Neural cell (in vitro differentiated cells): Measurements from ENCODE around the gene PHF2. TPM values are rescaled to one million over a fixed set of nuclear protein-coding genes. Genes with fewer than 3 reads are reported as not detected.

Source experiments
- H2AFZ ChIP-seq: fragments of 200-600, 300-800 bp; sonication (generic), shearing (Covaris generic); 2 replicates; pipeline ENCODE4 v1.6.0; 2014; ENCODE audit warnings: low read depth, mild to moderate bottlenecking, antibody characterized with exemption, low read length, moderate library complexity
- H3F3A ChIP-seq: fragments of 200-600 bp; shearing (Covaris generic); 2 replicates; pipeline ENCODE4 v1.6.1; 2016; ENCODE audit warnings: mild to moderate bottlenecking, moderate library complexity, mixed read lengths, antibody characterized with exemption, low read length; ENCODE audit not compliant: insufficient read depth, poor library complexity, severe bottlenecking
- H3K27ac ChIP-seq: fragments of 200-600, 300-800 bp; sonication (generic), shearing (Covaris generic); 2 replicates; pipeline ENCODE4 v1.5.1; 2014; ENCODE audit warnings: mild to moderate bottlenecking, low read length, moderate library complexity
- H3K27me3 ChIP-seq: fragments of 300-800, 200-600 bp; sonication (generic), shearing (Covaris generic); 2 replicates; pipeline ENCODE4 v1.6.0; 2014; ENCODE audit warnings: mild to moderate bottlenecking, low read depth, low read length, moderate library complexity; ENCODE audit not compliant: insufficient read depth
- H3K36me3 ChIP-seq: fragments of 300-800, 200-600 bp; sonication (generic), shearing (Covaris generic); 2 replicates; pipeline ENCODE4 v1.5.1; 2014; ENCODE audit warnings: mild to moderate bottlenecking, antibody characterized with exemption, low read length, moderate library complexity; ENCODE audit not compliant: insufficient read depth
- H3K4me2 ChIP-seq: fragments of 300-800, 200-600 bp; sonication (generic), shearing (Covaris generic); 2 replicates; pipeline ENCODE4 v1.6.0; 2014; ENCODE audit warnings: mild to moderate bottlenecking, low read length
- H3K4me3 ChIP-seq: fragments of 300-800, 200-600 bp; sonication (generic), shearing (Covaris generic); 2 replicates; pipeline ENCODE4 v1.5.1; 2014; ENCODE audit warnings: mild to moderate bottlenecking, low read length, moderate library complexity
- H3K79me2 ChIP-seq: fragments of 200-600 bp; shearing (Covaris generic); replicated peaks from 2 replicates; pipeline ENCODE4 v1.6.0; 2014; ENCODE audit warnings: mild to moderate bottlenecking, low read length, moderate library complexity; ENCODE audit not compliant: insufficient read depth
- H3K9ac ChIP-seq: fragments of 300-800, 200-600 bp; sonication (generic), shearing (Covaris generic); 2 replicates; pipeline ENCODE4 v1.6.1; 2016; ENCODE audit warnings: mild to moderate bottlenecking, low read length, mixed read lengths
- H3K9me2 ChIP-seq: fragments of 200-600 bp; shearing (Covaris generic); 2 replicates; pipeline ENCODE4 v1.6.1; 2016; ENCODE audit warnings: mild to moderate bottlenecking, low read length, mixed read lengths; ENCODE audit not compliant: insufficient read depth
- H3K9me3 ChIP-seq: fragments of 200-600, 300-800 bp; sonication (generic), shearing (Covaris generic); 2 replicates; pipeline ENCODE4 v1.6.1; 2016; ENCODE audit warnings: mild to moderate bottlenecking, mixed run types, low read length, moderate library complexity, mixed read lengths
- H4K20me1 ChIP-seq: fragments of 200-600 bp; shearing (Covaris generic); 2 replicates; pipeline ENCODE4 v1.6.1; 2016; ENCODE audit warnings: mild to moderate bottlenecking, mixed run types; ENCODE audit not compliant: insufficient read depth
- CTCF ChIP-seq: fragments of 450-650 bp; IDR thresholded peaks from 2 replicates; pipeline ENCODE4 v1.5.1; 2014; ENCODE audit warnings: antibody characterized with exemption, mild to moderate bottlenecking, moderate library complexity; ENCODE audit not compliant: poor library complexity, severe bottlenecking
- EP300 ChIP-seq: fragments of 450-650 bp; conservative IDR thresholded peaks from 2 replicates; pipeline ENCODE4 v1.6.1; 2014; ENCODE audit warnings: antibody characterized with exemption, mild to moderate bottlenecking, moderate library complexity; ENCODE audit not compliant: poor library complexity, severe bottlenecking
- EZH2 ChIP-seq: fragments of 200-600, 300-800 bp; shearing (Covaris generic), sonication (generic); IDR thresholded peaks from 2 replicates; pipeline ENCODE4 v1.6.1; 2014; ENCODE audit warnings: antibody characterized with exemption, low read length, borderline replicate concordance, mild to moderate bottlenecking; ENCODE audit not compliant: insufficient read depth, poor library complexity, severe bottlenecking
- MXI1 ChIP-seq: fragments of 450-650 bp; conservative IDR thresholded peaks from 2 replicates; pipeline ENCODE4 v1.6.1; 2014; ENCODE audit warnings: antibody characterized with exemption, mild to moderate bottlenecking; ENCODE audit not compliant: poor library complexity, severe bottlenecking
- POLR2AphosphoS5 ChIP-seq: IDR thresholded peaks from 2 replicates; pipeline ENCODE4 v1.6.1; 2012
- RAD21 ChIP-seq: fragments of 450-650 bp; conservative IDR thresholded peaks from 2 replicates; pipeline ENCODE4 v1.6.1; 2014; ENCODE audit warnings: antibody characterized with exemption, mild to moderate bottlenecking, moderate library complexity
- SMC3 ChIP-seq: fragments of 450-650 bp; conservative IDR thresholded peaks from 2 replicates; pipeline ENCODE4 v1.6.1; 2014; ENCODE audit warnings: antibody characterized with exemption, mild to moderate bottlenecking, moderate library complexity; ENCODE audit not compliant: poor library complexity
- TAF1 ChIP-seq: IDR thresholded peaks from 2 replicates; pipeline ENCODE4 v1.6.1; 2012; ENCODE audit warnings: low read depth
- polyA plus RNA-seq: library from polyadenylated mRNA; depleted of rRNA; stranded (reverse); fragments of >200 nt; gene quantifications from 2 replicates; pipeline ENCODE4 v1.2.3, GENCODE V29; 2014
- TF ChIP-seq, protein P1 (sequence below): IDR thresholded peaks from 2 replicates; pipeline ENCODE4 v1.6.1; 2012; ENCODE audit warnings: borderline replicate concordance

PHF2 gene
- polyA plus RNA-seq, 1 donor from 2014 or later = 42.4 TPM

GRCh38 chr9:93549611-93550010 lies 26.8 kb upstream of the PHF2 start:
- no peaks in the 10 kb centered on the region for H3F3A ChIP-seq

DNA sequence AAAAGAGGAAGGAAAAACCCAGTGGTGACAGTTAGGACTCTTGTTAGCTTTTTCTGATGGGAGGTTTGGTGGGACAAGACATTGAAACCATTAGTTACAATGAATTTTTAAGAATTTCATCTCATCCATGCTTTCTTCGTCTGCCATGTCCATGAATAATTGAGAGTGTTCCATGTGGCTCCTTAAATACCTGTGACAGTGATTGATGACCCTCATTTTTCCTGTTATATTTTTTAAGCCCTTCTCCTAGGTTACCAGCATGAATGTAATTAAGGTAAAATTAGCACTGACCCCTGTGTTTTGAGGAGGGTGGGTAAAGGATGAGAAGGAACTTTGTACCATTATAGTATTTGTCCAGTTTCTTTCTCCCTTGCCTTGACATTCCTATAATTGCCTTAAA lies 23.5 kb upstream of the PHF2 start:
- no peak overlapping the region for H3K4me2 ChIP-seq
- H3K36me3 ChIP-seq = peaks cover 7% of the 10 kb centered on the region
- H3K27me3 ChIP-seq = no peaks in the 10 kb centered on the region
- no peak overlapping the region for H3K9ac ChIP-seq
- no peak overlapping the region for H2AFZ ChIP-seq
- no peaks in the 10 kb centered on the region for H3K9me3 ChIP-seq
- H3K9me2 ChIP-seq = no peaks in the 10 kb centered on the region
- H3K27ac ChIP-seq = no peak overlapping the region
- TF ChIP-seq, protein P1, sequence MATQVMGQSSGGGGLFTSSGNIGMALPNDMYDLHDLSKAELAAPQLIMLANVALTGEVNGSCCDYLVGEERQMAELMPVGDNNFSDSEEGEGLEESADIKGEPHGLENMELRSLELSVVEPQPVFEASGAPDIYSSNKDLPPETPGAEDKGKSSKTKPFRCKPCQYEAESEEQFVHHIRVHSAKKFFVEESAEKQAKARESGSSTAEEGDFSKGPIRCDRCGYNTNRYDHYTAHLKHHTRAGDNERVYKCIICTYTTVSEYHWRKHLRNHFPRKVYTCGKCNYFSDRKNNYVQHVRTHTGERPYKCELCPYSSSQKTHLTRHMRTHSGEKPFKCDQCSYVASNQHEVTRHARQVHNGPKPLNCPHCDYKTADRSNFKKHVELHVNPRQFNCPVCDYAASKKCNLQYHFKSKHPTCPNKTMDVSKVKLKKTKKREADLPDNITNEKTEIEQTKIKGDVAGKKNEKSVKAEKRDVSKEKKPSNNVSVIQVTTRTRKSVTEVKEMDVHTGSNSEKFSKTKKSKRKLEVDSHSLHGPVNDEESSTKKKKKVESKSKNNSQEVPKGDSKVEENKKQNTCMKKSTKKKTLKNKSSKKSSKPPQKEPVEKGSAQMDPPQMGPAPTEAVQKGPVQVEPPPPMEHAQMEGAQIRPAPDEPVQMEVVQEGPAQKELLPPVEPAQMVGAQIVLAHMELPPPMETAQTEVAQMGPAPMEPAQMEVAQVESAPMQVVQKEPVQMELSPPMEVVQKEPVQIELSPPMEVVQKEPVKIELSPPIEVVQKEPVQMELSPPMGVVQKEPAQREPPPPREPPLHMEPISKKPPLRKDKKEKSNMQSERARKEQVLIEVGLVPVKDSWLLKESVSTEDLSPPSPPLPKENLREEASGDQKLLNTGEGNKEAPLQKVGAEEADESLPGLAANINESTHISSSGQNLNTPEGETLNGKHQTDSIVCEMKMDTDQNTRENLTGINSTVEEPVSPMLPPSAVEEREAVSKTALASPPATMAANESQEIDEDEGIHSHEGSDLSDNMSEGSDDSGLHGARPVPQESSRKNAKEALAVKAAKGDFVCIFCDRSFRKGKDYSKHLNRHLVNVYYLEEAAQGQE = no peak
- TF ChIP-seq CTCF (no peak), MXI1 (no peak), POLR2AphosphoS5 (no peak), RAD21 (no peak), TAF1 (no peak)
- H4K20me1 ChIP-seq = no peaks in the 10 kb centered on the region
- no peaks in the 10 kb centered on the region for H3K79me2 ChIP-seq
- no peaks in the 10 kb centered on the region for H3F3A ChIP-seq
- H3K4me3 ChIP-seq = no peak overlapping the region

More at GRCh38 chr9:93549611-93550010, 26.8 kb upstream of the PHF2 start:
- no peak overlapping the region for H3K4me3 ChIP-seq
- H3K9me2 ChIP-seq = no peaks in the 10 kb centered on the region
- no peaks in the 10 kb centered on the region for H3K27me3 ChIP-seq
- no peak overlapping the region for H3K9ac ChIP-seq
- no peaks in the 10 kb centered on the region for H3K9me3 ChIP-seq
- no peaks in the 10 kb centered on the region for H4K20me1 ChIP-seq
- TF ChIP-seq, protein P1 = no peak
- no peak for TF ChIP-seq TAF1
- TF ChIP-seq EP300 = no peak
- no peak for TF ChIP-seq RAD21
- no peak for TF ChIP-seq EZH2
- no peak for TF ChIP-seq POLR2AphosphoS5
- no peak for TF ChIP-seq SMC3
- no peak for TF ChIP-seq MXI1
- TF ChIP-seq CTCF = no peak
- no peak overlapping the region for H3K4me2 ChIP-seq
- no peaks in the 10 kb centered on the region for H3K79me2 ChIP-seq
- H3K27ac ChIP-seq = no peak overlapping the region
- peaks cover 7% of the 10 kb centered on the region for H3K36me3 ChIP-seq
- H2AFZ ChIP-seq = no peak overlapping the region
